HEK293 (cell line): ENCODE measurements around the gene TRMT1.

Source experiments
- CTCF ChIA-PET: fragments of 350-600 bp; formaldehyde crosslinking; extraction: SDS; loops from one replicate; lab custom pipeline; 2021; ENCODE audit warnings: antibody characterized with exemption; lab: Yijun Ruan, JAX
- POLR2A ChIA-PET: fragments of 300-600 bp; formaldehyde crosslinking; extraction: SDS; loops from one replicate; lab custom pipeline; 2020; ENCODE audit warnings: antibody characterized with exemption, inconsistent platforms; lab: Yijun Ruan, JAX
- H3K27ac ChIP-seq: fragments of 200-500 bp; sonication (Bioruptor generic); 2 replicates; pipeline ENCODE4 v1.5.1; 2014; ENCODE audit warnings: low read depth, low read length, control low read depth, inconsistent platforms; ENCODE audit errors: extremely low read depth
- H3K36me3 ChIP-seq, 2 experiments: fragments of 200-500 bp in 1 of 2; sonication (Bioruptor generic) in 1 of 2; 1 replicate in 1 of 2; 2 replicates in 1 of 2; pipeline ENCODE4 v1.5.1; 2014 to 2017; ENCODE audit warnings: inconsistent platforms in 2 of 2, low read length in 2 of 2; ENCODE audit not compliant: control insufficient read depth in 2 of 2, insufficient read depth in 1 of 2
- H3K4me1 ChIP-seq: fragments of 200-500 bp; sonication (Bioruptor generic); 2 replicates; pipeline ENCODE4 v1.5.1; 2014; ENCODE audit warnings: mild to moderate bottlenecking, low read length, inconsistent platforms; ENCODE audit not compliant: control insufficient read depth, insufficient read depth
- H3K4me3 ChIP-seq: 2 replicates; pipeline ENCODE4 v1.5.1; 2011; ENCODE audit warnings: low read depth, mild to moderate bottlenecking, control low read depth, low read length, moderate library complexity
- H3K9me3 ChIP-seq: fragments of 200-500 bp; sonication (Bioruptor generic); 2 replicates; pipeline ENCODE4 v1.5.1; 2014; ENCODE audit warnings: low read depth, low read length, inconsistent platforms; ENCODE audit not compliant: control insufficient read depth, insufficient read depth
- EGR2 ChIP-seq: fragments of 450-650 bp; formaldehyde crosslinking; IDR thresholded peaks from 2 replicates; pipeline ENCODE4 v1.5.1; 2016; ENCODE audit warnings: low read depth, missing biosample characterization, missing genetic modification characterization
- KLF16 ChIP-seq: fragments of 450-650 bp; formaldehyde crosslinking; IDR thresholded peaks from 2 replicates; pipeline ENCODE4 v1.5.1; 2017; ENCODE audit warnings: missing biosample characterization, missing genetic modification characterization
- REPIN1 ChIP-seq: fragments of 450-650 bp; formaldehyde crosslinking; IDR thresholded peaks from 2 replicates; pipeline ENCODE4 v1.5.1; 2017; ENCODE audit warnings: missing biosample characterization, missing genetic modification characterization, low read depth
- YY1 ChIP-seq: fragments of 450-650 bp; formaldehyde crosslinking; IDR thresholded peaks from 2 replicates; pipeline ENCODE4 v1.5.1; 2018; ENCODE audit warnings: missing biosample characterization, missing genetic modification characterization
- ZFP69B ChIP-seq: fragments of 450-650 bp; formaldehyde crosslinking; IDR thresholded peaks from 2 replicates; pipeline ENCODE4 v1.5.1; 2016; ENCODE audit warnings: missing biosample characterization, missing genetic modification characterization
- ZNF169 ChIP-seq: fragments of 450-650 bp; formaldehyde crosslinking; IDR thresholded peaks from 2 replicates; pipeline ENCODE4 v1.5.1; 2016; ENCODE audit warnings: missing biosample characterization, missing genetic modification characterization
- ZNF2 ChIP-seq: fragments of 450-650 bp; formaldehyde crosslinking; IDR thresholded peaks from 2 replicates; pipeline ENCODE4 v1.5.1; 2016; ENCODE audit warnings: missing biosample characterization, missing genetic modification characterization
- ZNF214 ChIP-seq: fragments of 450-650 bp; formaldehyde crosslinking; IDR thresholded peaks from 2 replicates; pipeline ENCODE4 v1.5.1; 2017; ENCODE audit warnings: missing biosample characterization, mild to moderate bottlenecking, missing genetic modification characterization, borderline replicate concordance
- ZNF221 ChIP-seq: fragments of 450-650 bp; formaldehyde crosslinking; IDR thresholded peaks from 2 replicates; pipeline ENCODE4 v1.5.1; 2017; ENCODE audit warnings: missing biosample characterization, missing genetic modification characterization, borderline replicate concordance
- ZNF24 ChIP-seq: fragments of 450-650 bp; formaldehyde crosslinking; IDR thresholded peaks from 2 replicates; pipeline ENCODE4 v1.5.1; 2016; ENCODE audit warnings: missing biosample characterization, missing genetic modification characterization
- ZNF274 ChIP-seq, 2 experiments: fragments of 200-500 bp in 1 of 2; fragments of 450-650 bp in 1 of 2; sonication (Bioruptor generic) in 1 of 2; formaldehyde crosslinking in 1 of 2; IDR thresholded peaks; 2 replicates each; pipeline versions ENCODE4 v1.5.1 to v1.6.1; 2014 to 2016; ENCODE audit warnings: borderline replicate concordance in 1 of 2, inconsistent platforms in 1 of 2, low read length in 1 of 2, missing biosample characterization in 1 of 2, missing genetic modification characterization in 1 of 2
- ZNF341 ChIP-seq: fragments of 450-650 bp; formaldehyde crosslinking; IDR thresholded peaks from 2 replicates; pipeline ENCODE4; 2016; ENCODE audit warnings: low read depth, missing biosample characterization, missing genetic modification characterization
- ZNF350 ChIP-seq: fragments of 450-650 bp; formaldehyde crosslinking; IDR thresholded peaks from 2 replicates; pipeline ENCODE4 v1.5.0; 2017; ENCODE audit warnings: missing biosample characterization, mild to moderate bottlenecking, missing genetic modification characterization
- ZNF555 ChIP-seq: fragments of 450-650 bp; formaldehyde crosslinking; conservative IDR thresholded peaks from 2 replicates; pipeline ENCODE4 v1.5.1; 2017; ENCODE audit warnings: missing biosample characterization, mild to moderate bottlenecking, missing genetic modification characterization, inconsistent platforms
- ZNF558 ChIP-seq: fragments of 450-650 bp; formaldehyde crosslinking; IDR thresholded peaks from 2 replicates; pipeline ENCODE4 v1.5.1; 2016; ENCODE audit warnings: missing biosample characterization, missing genetic modification characterization
- ZNF629 ChIP-seq: fragments of 450-650 bp; formaldehyde crosslinking; IDR thresholded peaks from 2 replicates; pipeline ENCODE4 v1.5.1; 2017; ENCODE audit warnings: missing biosample characterization, missing genetic modification characterization
- ZNF658 ChIP-seq: fragments of 450-650 bp; formaldehyde crosslinking; IDR thresholded peaks from 2 replicates; pipeline ENCODE4; 2016; ENCODE audit warnings: missing biosample characterization, missing genetic modification characterization
- ZNF791 ChIP-seq: fragments of 450-650 bp; formaldehyde crosslinking; IDR thresholded peaks from 2 replicates; pipeline ENCODE4 v1.5.1; 2016; ENCODE audit warnings: missing biosample characterization, missing genetic modification characterization
- ZSCAN30 ChIP-seq: fragments of 450-650 bp; IDR thresholded peaks from 2 replicates; pipeline ENCODE4 v1.5.1; 2018; ENCODE audit warnings: missing biosample characterization, mild to moderate bottlenecking, missing genetic modification characterization, moderate library complexity
- TF ChIP-seq, protein P1 (sequence below): fragments of 450-650 bp; formaldehyde crosslinking; conservative IDR thresholded peaks from 2 replicates; pipeline ENCODE4 v1.5.1; 2016; ENCODE audit warnings: low read depth, missing biosample characterization, missing genetic modification characterization
- TF ChIP-seq, protein P2 (sequence below): fragments of 450-650 bp; formaldehyde crosslinking; IDR thresholded peaks from 2 replicates; pipeline ENCODE4 v1.5.1; 2016; ENCODE audit warnings: missing biosample characterization, missing genetic modification characterization
- TF ChIP-seq, protein P3 (sequence below): fragments of 450-650 bp; formaldehyde crosslinking; IDR thresholded peaks from 2 replicates; pipeline ENCODE4 v1.5.1; 2016; ENCODE audit warnings: missing biosample characterization, missing genetic modification characterization
- TF ChIP-seq, protein P4 (sequence below): fragments of 450-650 bp; formaldehyde crosslinking; IDR thresholded peaks from 2 replicates; pipeline ENCODE4 v1.5.1; 2016; ENCODE audit warnings: missing biosample characterization, missing genetic modification characterization
- TF ChIP-seq, protein P5 (sequence below): fragments of 450-650 bp; formaldehyde crosslinking; IDR thresholded peaks from 2 replicates; pipeline ENCODE4 v1.5.1; 2016; ENCODE audit warnings: missing biosample characterization, missing genetic modification characterization

TRMT1 gene

DNA sequence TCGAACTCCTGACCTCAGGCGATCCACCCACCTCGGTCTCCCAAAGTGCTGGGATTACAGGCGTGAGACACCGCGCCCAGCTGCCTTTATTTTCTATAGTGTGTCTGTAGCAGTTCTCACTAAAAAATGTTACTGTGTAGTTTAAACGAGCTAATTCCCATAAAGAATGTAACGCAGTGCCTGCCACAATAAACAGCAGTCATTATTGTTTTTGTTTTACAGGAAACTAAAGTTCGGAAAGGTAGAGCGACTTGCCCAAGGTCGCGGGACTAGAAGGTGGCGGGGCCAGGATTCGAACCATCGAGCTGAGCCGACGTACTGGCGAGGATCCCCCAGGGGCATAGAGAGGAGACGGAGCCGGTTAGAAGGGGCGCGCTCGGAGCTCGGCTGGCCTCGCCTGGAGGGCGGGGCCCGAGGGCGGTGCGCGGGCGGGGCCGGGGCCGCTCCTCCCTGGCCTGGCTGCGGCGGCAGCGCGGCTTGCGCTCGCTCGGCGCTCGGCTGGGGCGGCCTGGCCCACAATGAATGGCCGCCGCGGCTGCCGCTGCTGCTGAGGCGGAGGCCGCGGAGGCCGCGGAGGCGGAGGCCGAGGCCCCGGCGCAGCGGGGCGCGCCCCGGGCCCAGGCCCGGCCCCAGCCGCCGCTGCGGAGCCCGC is 1.4 kb upstream of the TRMT1 start, which contains the start of gene NACC1:
TSS of gene NACC1 (plus strand) at position 493 of the 652 bp plus-strand sequence. CDS start 16,944 bp downstream, outside the sequence.
- H3K36me3 ChIP-seq: peaks cover 14 to 52% of the 10 kb centered on the region in 2 experiments; a peak in 2 of 3 replicates
- H3K9me3 ChIP-seq: no peaks in the 10 kb centered on the region
- POLR2A ChIA-PET: interaction anchor here (0.5 to 4.2 kb wide), 13 partner anchors 10 to 1017 kb away, joined by 3 to 48 read pairs (median 4); partner anchors contain the start of genes GCDH, IER2 and STX10
- CTCF ChIA-PET: interaction anchor here (0.6 to 2.3 kb wide), 5 partner anchors 37 to 358 kb away, joined by 3 to 13 read pairs (median 4); no protein-coding TSS in a partner anchor
- peak within 1 kb of the TSS; percentile 98 for H3K27ac ChIP-seq
- H3K4me1 ChIP-seq: peaks cover 7% of the 10 kb centered on the region
- peak within 1 kb of the TSS; percentile 93 for H3K4me3 ChIP-seq
- TF ChIP-seq, protein P1, sequence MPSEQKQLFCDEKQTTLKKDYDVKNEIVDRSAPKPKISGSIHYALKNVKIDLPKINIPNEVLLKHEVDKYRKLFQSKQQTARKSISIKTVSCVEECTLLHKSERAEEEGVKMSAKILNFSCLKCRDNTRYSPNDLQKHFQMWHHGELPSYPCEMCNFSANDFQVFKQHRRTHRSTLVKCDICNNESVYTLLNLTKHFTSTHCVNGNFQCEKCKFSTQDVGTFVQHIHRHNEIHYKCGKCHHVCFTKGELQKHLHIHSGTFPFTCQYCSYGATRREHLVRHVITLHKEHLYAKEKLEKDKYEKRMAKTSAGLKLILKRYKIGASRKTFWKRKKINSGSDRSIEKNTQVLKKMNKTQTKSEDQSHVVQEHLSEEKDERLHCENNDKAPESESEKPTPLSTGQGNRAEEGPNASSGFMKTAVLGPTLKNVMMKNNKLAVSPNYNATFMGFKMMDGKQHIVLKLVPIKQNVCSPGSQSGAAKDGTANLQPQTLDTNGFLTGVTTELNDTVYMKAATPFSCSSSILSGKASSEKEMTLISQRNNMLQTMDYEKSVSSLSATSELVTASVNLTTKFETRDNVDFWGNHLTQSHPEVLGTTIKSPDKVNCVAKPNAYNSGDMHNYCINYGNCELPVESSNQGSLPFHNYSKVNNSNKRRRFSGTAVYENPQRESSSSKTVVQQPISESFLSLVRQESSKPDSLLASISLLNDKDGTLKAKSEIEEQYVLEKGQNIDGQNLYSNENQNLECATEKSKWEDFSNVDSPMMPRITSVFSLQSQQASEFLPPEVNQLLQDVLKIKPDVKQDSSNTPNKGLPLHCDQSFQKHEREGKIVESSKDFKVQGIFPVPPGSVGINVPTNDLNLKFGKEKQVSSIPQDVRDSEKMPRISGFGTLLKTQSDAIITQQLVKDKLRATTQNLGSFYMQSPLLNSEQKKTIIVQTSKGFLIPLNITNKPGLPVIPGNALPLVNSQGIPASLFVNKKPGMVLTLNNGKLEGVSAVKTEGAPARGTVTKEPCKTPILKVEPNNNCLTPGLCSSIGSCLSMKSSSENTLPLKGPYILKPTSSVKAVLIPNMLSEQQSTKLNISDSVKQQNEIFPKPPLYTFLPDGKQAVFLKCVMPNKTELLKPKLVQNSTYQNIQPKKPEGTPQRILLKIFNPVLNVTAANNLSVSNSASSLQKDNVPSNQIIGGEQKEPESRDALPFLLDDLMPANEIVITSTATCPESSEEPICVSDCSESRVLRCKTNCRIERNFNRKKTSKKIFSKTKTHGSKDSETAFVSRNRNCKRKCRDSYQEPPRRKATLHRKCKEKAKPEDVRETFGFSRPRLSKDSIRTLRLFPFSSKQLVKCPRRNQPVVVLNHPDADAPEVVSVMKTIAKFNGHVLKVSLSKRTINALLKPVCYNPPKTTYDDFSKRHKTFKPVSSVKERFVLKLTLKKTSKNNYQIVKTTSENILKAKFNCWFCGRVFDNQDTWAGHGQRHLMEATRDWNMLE (tag by site-specific recombination): 0 out of 2 replicates have a peak, but pooled peaks have one; percentile 18
- TF ChIP-seq ZNF274 (IDR thresholded peaks at IDR 0.05; ENCODE audit: low read length) (no peak), ZNF274 (tag by site-specific recombination; IDR thresholded peaks at IDR 0.05; ENCODE audit: borderline replicate concordance) (no peak), KLF16 (tag by site-specific recombination) (peak; percentile 47; the same call in 1 of the 2 replicates), ZNF350 (tag by site-specific recombination) (no peak), ZNF658 (tag by site-specific recombination) (no peak), ZNF629 (tag by site-specific recombination) (no peak), ZNF221 (no peak), ZNF555 (tag by site-specific recombination) (no peak), ZNF341 (no peak), ZNF169 (tag by site-specific recombination) (no peak), EGR2 (tag by site-specific recombination) (no peak), ZFP69B (tag by site-specific recombination) (no peak), ZNF558 (tag by site-specific recombination) (no peak), YY1 (tag by site-specific recombination) (peak; percentile 34; the same call in 1 of the 2 replicates), ZNF214 (tag by site-specific recombination) (no peak), ZSCAN30 (tag by site-specific recombination) (0 out of 2 replicates have a peak, but pooled peaks have one; percentile 27), ZNF24 (tag by site-specific recombination) (0 out of 2 replicates have a peak, but pooled peaks have one; percentile 47), REPIN1 (tag by site-specific recombination) (no peak), ZNF791 (no peak), ZNF2 (tag by site-specific recombination) (no peak)
- TF ChIP-seq, protein P2, sequence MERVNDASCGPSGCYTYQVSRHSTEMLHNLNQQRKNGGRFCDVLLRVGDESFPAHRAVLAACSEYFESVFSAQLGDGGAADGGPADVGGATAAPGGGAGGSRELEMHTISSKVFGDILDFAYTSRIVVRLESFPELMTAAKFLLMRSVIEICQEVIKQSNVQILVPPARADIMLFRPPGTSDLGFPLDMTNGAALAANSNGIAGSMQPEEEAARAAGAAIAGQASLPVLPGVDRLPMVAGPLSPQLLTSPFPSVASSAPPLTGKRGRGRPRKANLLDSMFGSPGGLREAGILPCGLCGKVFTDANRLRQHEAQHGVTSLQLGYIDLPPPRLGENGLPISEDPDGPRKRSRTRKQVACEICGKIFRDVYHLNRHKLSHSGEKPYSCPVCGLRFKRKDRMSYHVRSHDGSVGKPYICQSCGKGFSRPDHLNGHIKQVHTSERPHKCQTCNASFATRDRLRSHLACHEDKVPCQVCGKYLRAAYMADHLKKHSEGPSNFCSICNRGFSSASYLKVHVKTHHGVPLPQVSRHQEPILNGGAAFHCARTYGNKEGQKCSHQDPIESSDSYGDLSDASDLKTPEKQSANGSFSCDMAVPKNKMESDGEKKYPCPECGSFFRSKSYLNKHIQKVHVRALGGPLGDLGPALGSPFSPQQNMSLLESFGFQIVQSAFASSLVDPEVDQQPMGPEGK: peak; percentile 20; the same call in 1 of the 2 replicates
- TF ChIP-seq, protein P3, sequence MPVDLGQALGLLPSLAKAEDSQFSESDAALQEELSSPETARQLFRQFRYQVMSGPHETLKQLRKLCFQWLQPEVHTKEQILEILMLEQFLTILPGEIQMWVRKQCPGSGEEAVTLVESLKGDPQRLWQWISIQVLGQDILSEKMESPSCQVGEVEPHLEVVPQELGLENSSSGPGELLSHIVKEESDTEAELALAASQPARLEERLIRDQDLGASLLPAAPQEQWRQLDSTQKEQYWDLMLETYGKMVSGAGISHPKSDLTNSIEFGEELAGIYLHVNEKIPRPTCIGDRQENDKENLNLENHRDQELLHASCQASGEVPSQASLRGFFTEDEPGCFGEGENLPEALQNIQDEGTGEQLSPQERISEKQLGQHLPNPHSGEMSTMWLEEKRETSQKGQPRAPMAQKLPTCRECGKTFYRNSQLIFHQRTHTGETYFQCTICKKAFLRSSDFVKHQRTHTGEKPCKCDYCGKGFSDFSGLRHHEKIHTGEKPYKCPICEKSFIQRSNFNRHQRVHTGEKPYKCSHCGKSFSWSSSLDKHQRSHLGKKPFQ (tag by site-specific recombination): peak; percentile 55; the same call in 1 of the 2 replicates
- TF ChIP-seq, protein P4, sequence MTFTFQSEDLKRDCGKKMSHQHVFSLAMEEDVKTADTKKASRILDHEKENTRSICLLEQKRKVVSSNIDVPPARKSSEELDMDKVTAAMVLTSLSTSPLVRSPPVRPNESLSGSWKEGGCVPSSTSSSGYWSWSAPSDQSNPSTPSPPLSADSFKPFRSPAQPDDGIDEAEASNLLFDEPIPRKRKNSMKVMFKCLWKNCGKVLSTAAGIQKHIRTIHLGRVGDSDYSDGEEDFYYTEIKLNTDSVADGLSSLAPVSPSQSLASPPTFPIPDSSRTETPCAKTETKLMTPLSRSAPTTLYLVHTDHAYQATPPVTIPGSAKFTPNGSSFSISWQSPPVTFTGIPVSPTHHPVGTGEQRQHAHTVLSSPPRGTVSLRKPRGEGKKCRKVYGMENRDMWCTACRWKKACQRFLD (tag by site-specific recombination): no peak
- TF ChIP-seq, protein P5, sequence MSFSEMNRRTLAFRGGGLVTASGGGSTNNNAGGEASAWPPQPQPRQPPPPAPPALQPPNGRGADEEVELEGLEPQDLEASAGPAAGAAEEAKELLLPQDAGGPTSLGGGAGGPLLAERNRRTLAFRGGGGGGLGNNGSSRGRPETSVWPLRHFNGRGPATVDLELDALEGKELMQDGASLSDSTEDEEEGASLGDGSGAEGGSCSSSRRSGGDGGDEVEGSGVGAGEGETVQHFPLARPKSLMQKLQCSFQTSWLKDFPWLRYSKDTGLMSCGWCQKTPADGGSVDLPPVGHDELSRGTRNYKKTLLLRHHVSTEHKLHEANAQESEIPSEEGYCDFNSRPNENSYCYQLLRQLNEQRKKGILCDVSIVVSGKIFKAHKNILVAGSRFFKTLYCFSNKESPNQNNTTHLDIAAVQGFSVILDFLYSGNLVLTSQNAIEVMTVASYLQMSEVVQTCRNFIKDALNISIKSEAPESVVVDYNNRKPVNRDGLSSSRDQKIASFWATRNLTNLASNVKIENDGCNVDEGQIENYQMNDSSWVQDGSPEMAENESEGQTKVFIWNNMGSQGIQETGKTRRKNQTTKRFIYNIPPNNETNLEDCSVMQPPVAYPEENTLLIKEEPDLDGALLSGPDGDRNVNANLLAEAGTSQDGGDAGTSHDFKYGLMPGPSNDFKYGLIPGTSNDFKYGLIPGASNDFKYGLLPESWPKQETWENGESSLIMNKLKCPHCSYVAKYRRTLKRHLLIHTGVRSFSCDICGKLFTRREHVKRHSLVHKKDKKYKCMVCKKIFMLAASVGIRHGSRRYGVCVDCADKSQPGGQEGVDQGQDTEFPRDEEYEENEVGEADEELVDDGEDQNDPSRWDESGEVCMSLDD (tag by site-specific recombination): peak; percentile 55; the same call in 1 of the 2 replicates
